ENCODE measurements around the gene MCMBP.
A peak's percentile ranks its signal among the peaks of the same experiment; 100 is the strongest.
"Not testable (repeated sequence)": the region's sequence is repeated elsewhere in the genome, so short reads cannot be mapped to it uniquely, and the experiment has no call there.

MCMBP gene

GRCh38 chr10:119827430-119827829 is 45.2 kb downstream of the MCMBP start:
- DNase-seq: no peak

GRCh38 chr10:119826771-119827170 is 45.9 kb downstream of the MCMBP start:
- DNase-seq: peak in 1 of 3 donors; percentile 25

GRCh38 chr10:119824299-119824698 is 48.3 kb downstream of the MCMBP start:
- no peak for DNase-seq

GRCh38 chr10:119821182-119821581 is 51.5 kb downstream of the MCMBP start:
- DNase-seq: no peak

- no peak for DNase-seq
These were observed 53.8 kb downstream of the MCMBP start for GRCh38 chr10:119818889-119819270.

GRCh38 chr10:119817991-119818888 is 54.4 kb downstream of the MCMBP start:
- no peak for DNase-seq

- DNase-seq: no peak
These were observed 57.0 kb downstream of the MCMBP start for GRCh38 chr10:119815671-119816070.

- DNase-seq: no peak
These were observed 60.0 kb downstream of the MCMBP start for GRCh38 chr10:119812684-119813083.

- no peak for DNase-seq
These were observed 61.5 kb downstream of the MCMBP start for GRCh38 chr10:119811122-119811521.

- no peak for DNase-seq
These were observed 64.5 kb downstream of the MCMBP start for GRCh38 chr10:119807960-119808697.

GRCh38 chr10:119806334-119807130 is 66.1 kb downstream of the MCMBP start:
- no peak for DNase-seq

GRCh38 chr10:119805702-119806230 is 66.9 kb downstream of the MCMBP start:
- DNase-seq: no peak

- DNase-seq: no peak
These were observed 69.4 kb downstream of the MCMBP start for GRCh38 chr10:119803264-119803663.

- DNase-seq: no peak
These were observed 70.6 kb downstream of the MCMBP start for GRCh38 chr10:119801998-119802538.

GRCh38 chr10:119801176-119801575 is 71.5 kb downstream of the MCMBP start:
- DNase-seq: no peak

- no peak for DNase-seq
These were observed 76.6 kb downstream of the MCMBP start for GRCh38 chr10:119796039-119796438.

- DNase-seq: not testable (repeated sequence)
These were observed 77.5 kb downstream of the MCMBP start for GRCh38 chr10:119795101-119795500.

- DNase-seq: peak; percentile 70 to 73 (median 71)
These were observed 86.4 kb downstream of the MCMBP start for GRCh38 chr10:119786117-119786769.

GRCh38 chr10:119784340-119785067 is 88.1 kb downstream of the MCMBP start:
- peak; percentile 80 to 83 (median 81) for DNase-seq

- DNase-seq: peak; percentile 14 to 27 (median 24)
These were observed 89.0 kb downstream of the MCMBP start for GRCh38 chr10:119783665-119784027.

- no peak for DNase-seq
These were observed 89.5 kb downstream of the MCMBP start for GRCh38 chr10:119782981-119783664.
